ENCODE data around the gene KANSL2. TPM values are rescaled to one million over a fixed set of nuclear protein-coding genes. Genes with fewer than 3 reads are reported as not detected.

Gene KANSL2
- total RNA-seq, 1 experiment from 2014 or later = 48.1 TPM

GRCh38 chr12:48640854-48641253, 41.2 kb downstream of the KANSL2 start:
- H3K9me3 Mint-ChIP-seq = peaks cover 48% of the 10 kb centered on the region
- ATAC-seq (no peak), DNase-seq (ENCODE audit: low spot score) (no peak)
- H3K27ac Mint-ChIP-seq = no peak overlapping the region
- CTCF ChIA-PET = no interaction called here
- H3K27me3 Mint-ChIP-seq (ENCODE audit: low read depth) = peaks cover 15% of the 10 kb centered on the region
- no peak overlapping the region for H3K4me3 Mint-ChIP-seq
- TF ChIP-seq USF1 (CRISPR knock-in tag; IDR thresholded peaks at IDR 0.05) (no peak), ARID4B (CRISPR knock-in tag; IDR thresholded peaks at IDR 0.05; ENCODE audit: borderline replicate concordance) (no peak)
- H3K4me1 Mint-ChIP-seq = no peaks in the 10 kb centered on the region
- POLR2A ChIA-PET = no interaction called here
- H3K36me3 Mint-ChIP-seq = peaks cover 46% of the 10 kb centered on the region

GRCh38 chr12:48640428-48640827, 41.6 kb downstream of the KANSL2 start:
- H3K27me3 Mint-ChIP-seq (ENCODE audit: low read depth) = peaks cover 15% of the 10 kb centered on the region
- H3K4me3 Mint-ChIP-seq = no peak overlapping the region
- DNase-seq (ENCODE audit: low spot score) = no peak
- POLR2A ChIA-PET = no interaction called here
- no peak for TF ChIP-seq ARID4B (CRISPR knock-in tag; IDR thresholded peaks at IDR 0.05; ENCODE audit: borderline replicate concordance)
- CTCF ChIA-PET = no interaction called here
- peaks cover 46% of the 10 kb centered on the region for H3K36me3 Mint-ChIP-seq
- peaks cover 48% of the 10 kb centered on the region for H3K9me3 Mint-ChIP-seq
- H3K4me1 Mint-ChIP-seq = no peaks in the 10 kb centered on the region
- ATAC-seq = no peak
- no peak overlapping the region for H3K27ac Mint-ChIP-seq

- no peak overlapping the region for H3K27ac Mint-ChIP-seq
- no peak for TF ChIP-seq ZNF219 (CRISPR knock-in tag; IDR thresholded peaks at IDR 0.05; ENCODE audit: borderline replicate concordance)
- TF ChIP-seq JUN (CRISPR knock-in tag; IDR thresholded peaks at IDR 0.05) = no peak
- no peak for TF ChIP-seq NR1H2 (CRISPR knock-in tag; IDR thresholded peaks at IDR 0.05)
- no peak for TF ChIP-seq JAZF1 (CRISPR knock-in tag; IDR thresholded peaks at IDR 0.05)
- no peak for TF ChIP-seq USF2 (CRISPR knock-in tag; IDR thresholded peaks at IDR 0.05)
- TF ChIP-seq EMX1 (CRISPR knock-in tag; IDR thresholded peaks at IDR 0.05) = no peak
- no peak for TF ChIP-seq TCF7 (CRISPR knock-in tag; IDR thresholded peaks at IDR 0.05; ENCODE audit: low read depth)
- TF ChIP-seq FOXJ3 (CRISPR knock-in tag; IDR thresholded peaks at IDR 0.05; ENCODE audit: borderline replicate concordance) = no peak
- no peak for TF ChIP-seq E2F5 (CRISPR knock-in tag; IDR thresholded peaks at IDR 0.05)
- no peak for TF ChIP-seq CREM (CRISPR knock-in tag; IDR thresholded peaks at IDR 0.05)
- TF ChIP-seq E2F1 (CRISPR knock-in tag; IDR thresholded peaks at IDR 0.05) = no peak
- TF ChIP-seq OVOL2 (CRISPR knock-in tag; IDR thresholded peaks at IDR 0.05; ENCODE audit: borderline replicate concordance) = no peak
- no peak for TF ChIP-seq ZNF396 (CRISPR knock-in tag; IDR thresholded peaks at IDR 0.05; ENCODE audit: borderline replicate concordance)
- ATAC-seq (no peak), DNase-seq (ENCODE audit: low spot score) (no peak)
- ChIA-PET CTCF (no interaction called here), POLR2A (no interaction called here)
- peaks cover 4% of the 10 kb centered on the region; the same call in 1 of the 2 replicates for H3K4me1 Mint-ChIP-seq
- H3K36me3 Mint-ChIP-seq = no peaks in the 10 kb centered on the region
- H3K4me3 Mint-ChIP-seq = no peak overlapping the region
- no peaks in the 10 kb centered on the region for H3K9me3 Mint-ChIP-seq
- no peaks in the 10 kb centered on the region; the same call in none of the 2 replicates for H3K27me3 Mint-ChIP-seq (ENCODE audit: low read depth)
These were observed 51.0 kb downstream of the KANSL2 start for GRCh38 chr12:48631071-48631470.

Data from WTC11 (cell line).